HG03439 (cell line): Measurements from ENCODE around the gene RCBTB1.

Experiments used
- ATAC-seq: cut with Tn5 transposase; IDR thresholded peaks from one replicate; pipeline ENCODE4 v1.9.1; 2021; ENCODE audit warnings: mild to moderate bottlenecking, moderate library complexity; ENCODE audit not compliant: unreplicated experiment

RCBTB1 gene

DNA sequence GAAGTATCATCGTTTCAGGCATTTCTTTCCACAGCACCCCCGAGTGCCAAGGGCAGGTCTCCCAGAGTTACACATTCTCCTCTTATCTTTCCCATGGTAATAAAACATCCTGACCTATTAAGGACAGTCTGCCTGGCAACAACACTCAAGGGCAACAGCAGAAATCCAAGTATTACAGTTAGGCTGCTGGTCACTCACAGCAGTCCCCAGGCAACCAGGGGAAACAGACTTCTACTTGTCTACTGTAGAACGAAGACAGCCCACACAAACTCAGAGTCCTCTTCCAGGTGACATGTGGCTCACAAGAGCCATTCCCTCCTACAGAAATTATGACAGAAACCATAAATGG is 24.3 kb downstream of the RCBTB1 start:
- ATAC-seq: no peak

DNA sequence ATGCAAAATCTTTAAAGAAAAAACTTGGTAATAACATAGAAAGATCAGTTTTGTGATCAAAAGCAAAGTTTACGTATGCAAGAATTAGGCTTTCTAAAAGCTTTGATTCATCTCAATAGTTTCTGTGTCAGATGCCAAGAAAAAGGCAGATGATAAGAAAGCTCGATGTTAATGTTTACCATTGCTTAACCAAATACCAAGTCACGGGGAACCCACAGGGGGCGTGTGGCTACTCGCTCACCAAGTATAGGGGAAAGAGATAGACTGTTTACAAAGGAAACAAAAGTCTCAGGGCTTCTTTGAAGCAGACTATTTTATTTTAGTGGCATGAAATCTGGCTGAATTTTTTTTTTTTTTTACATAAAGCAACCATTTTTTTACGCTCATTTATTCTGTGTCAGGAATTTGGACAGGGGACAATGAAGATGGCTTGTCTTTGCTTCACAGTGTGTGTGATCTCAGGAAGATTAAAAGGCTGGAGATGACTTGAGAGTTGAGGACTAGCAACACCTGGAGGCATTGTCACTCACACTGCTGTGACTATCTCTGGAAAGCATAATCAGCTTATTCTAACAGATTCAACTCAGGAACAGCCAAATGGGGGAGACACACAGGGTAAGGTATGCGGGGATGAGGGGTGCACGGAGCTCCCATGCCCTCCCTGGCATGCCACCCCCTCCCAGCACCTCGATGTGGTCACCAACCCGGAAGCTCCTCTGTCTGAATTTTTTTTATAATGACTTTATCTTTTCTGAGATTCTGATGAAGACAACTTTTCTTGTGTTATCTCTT is 24.9 kb downstream of the RCBTB1 start:
- ATAC-seq: no peak

DNA sequence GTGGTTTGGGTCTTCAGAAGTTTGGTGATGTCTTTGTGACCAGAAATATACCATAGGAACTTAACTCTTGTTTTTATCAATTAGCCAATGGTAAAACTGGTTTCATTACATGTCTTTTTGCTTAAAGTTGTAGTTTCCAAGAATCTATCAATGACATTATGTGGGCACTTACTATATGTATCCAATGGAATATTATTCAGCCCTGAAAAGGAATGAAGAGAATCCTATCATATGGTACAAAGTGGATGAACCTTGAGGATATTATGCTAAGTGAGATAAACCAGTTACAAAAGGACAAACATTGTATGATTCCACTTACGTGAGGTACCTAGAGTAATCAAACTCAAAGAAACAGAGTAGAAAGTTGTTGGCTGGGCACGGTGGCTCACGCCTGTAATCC is 26.4 kb downstream of the RCBTB1 start:
- ATAC-seq: no peak

DNA sequence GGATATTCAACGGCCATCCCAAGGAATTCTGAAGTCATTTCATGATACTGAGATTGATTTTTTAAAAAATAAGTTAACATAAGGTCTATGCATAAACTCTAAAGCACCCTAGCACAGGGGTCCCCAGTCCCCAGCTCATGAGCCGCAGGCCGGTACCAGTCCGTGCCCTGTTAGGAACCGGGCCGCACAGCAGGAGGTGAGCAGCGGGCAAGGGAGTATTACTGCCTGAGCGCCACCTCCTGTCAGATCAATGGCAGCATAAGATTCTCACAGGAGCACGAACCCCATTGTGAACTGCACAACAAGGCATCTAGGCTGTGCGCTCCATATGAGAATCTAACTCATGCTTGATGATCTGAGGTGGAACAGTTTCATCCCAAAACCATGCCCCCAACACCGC is 31.0 kb downstream of the RCBTB1 start:
- no peak for ATAC-seq

DNA sequence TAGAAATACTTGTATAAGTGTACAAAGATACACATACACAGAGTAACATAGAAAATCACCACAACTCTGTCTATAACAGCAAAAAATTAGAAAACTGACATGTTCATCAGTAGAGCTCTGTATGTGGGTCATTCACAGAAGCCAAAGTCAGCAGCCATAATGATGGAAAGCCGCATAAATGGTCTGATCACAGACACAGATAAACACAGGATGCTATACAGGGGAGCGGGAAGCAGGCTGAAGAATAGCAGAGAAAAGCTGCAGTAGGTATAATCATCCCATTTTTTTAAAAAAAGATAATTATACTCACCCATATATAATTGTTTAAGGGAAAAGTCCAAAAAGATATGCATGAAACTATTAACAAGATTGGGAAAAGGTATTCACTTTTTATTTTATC is 31.5 kb downstream of the RCBTB1 start:
- no peak for ATAC-seq

DNA sequence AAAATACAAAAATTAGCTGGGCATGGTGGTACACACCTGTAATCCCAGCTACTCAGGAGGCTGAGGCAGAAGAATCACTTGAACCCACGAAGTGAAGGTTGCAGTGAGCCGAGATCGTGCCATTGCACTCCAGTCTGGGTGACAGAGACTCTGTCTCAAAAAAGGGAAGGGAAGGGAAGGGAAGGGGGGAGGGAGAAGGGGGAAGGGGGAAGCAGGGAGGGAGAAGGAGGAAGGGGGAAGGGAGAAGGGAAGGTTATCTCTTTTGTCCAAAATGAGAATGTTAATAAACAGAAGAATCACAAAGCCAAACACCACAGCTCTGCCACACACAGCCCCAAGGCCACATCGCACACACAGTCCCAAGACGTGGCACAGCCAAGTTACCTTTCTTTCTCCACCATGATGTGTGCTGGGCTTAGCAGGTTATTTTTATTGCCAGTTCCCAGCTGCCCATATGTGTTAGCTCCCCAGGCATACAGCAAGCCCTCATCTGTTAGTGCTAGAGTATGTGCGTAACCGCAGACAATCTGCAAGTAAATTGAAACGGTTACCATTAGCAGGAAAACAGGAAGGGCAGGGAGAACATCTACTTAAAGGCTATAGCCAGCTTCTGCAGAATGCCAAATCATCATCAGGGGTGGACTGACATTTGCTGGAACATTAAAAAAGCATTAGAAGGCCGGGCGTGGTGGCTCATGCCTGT is 34.3 kb downstream of the RCBTB1 start:
- no peak for ATAC-seq

DNA sequence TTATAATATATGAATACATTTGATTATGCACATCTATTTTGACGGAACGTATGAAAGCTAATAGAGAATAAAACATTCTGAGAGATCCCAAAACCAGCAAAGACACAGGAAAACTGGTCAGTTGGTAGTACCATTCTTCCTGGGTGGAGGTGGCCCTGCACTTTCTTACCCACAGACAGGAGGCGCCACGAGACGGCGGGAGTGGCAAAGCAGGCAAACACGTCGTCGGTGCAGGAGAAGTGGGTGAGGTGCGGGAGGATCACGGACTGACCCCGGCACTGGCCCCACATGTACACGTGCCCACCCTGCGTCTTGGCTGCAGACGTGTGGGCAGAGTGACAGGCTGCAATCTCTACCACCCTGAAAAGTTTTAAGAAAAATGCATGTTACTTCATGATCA is 36.1 kb downstream of the RCBTB1 start:
- ATAC-seq: no peak

DNA sequence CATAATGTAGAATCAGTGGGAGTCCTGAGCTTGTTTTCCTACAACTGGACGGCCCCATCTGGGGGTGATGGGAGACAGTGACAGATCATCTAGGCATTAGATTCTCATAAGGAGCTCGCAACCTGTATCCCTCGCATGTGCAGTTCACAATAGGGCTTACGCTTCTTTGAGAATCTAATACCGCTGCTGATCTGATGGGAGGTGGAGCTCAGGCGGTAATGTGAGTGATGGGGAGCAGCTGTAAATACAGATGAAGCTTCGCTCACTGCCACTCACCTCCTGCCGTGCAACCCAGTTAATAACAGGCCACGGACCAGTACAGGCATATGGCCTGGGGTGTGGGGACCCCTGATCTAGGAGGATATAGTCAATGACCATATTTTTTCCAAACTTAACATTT is 38.8 kb downstream of the RCBTB1 start:
- no peak for ATAC-seq

DNA sequence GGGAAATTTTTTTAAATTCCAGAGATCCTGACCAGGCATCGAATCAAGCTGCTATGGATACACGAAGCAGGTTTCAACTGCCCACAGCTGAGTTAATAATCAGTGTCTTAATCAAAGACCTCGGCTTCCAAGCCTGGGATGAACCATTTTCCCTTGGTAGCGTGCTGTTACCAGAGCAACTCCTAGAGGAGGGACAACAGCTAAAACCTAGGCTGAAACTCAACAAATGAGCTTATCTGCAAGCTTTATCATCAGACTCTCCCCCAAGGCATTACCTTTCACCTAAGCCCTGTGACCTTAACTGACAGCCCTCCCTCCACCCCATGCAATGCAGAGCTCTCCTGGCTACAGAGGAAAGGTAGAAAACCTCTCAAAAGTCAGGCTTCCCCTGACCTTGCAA is 39.7 kb downstream of the RCBTB1 start:
- ATAC-seq: no peak

DNA sequence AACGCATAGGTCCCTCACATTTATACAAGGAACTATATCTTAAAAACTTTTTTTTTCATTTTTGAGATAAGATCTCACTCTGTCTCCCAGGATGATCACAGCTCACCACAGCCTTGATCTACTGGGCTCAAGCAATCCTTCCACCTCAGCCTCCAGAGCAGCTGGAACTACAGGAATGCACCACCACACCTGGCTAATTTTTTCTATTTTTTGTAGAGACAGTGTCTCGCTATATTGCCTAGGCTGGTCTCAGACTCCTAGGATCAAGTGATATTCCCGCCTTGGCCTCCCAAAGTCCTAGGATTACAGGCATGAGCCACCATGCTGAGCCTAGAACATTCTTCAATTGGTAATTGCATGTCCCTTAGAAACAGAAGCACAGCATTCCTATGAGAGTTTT is 41.7 kb downstream of the RCBTB1 start:
- no peak for ATAC-seq

DNA sequence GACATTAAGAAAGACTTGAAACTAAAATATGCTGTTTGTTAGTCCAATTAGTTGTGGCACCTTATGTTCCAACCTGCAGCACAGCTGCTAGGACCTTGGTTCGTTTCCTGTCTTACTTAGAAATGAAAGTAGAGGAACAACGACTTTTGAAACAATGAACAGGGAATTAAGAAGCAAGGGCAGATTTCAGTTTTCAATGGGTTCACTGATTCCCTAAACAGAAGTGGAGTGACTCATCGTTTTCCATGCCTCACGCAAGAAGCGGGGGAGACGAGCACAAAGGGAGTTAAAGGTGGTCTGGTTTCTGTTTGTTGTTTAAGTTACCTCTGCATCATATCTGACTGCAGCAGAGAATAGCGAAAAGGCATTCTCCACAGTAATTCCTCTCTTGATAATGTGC is 44.8 kb downstream of the RCBTB1 start:
- no peak for ATAC-seq

DNA sequence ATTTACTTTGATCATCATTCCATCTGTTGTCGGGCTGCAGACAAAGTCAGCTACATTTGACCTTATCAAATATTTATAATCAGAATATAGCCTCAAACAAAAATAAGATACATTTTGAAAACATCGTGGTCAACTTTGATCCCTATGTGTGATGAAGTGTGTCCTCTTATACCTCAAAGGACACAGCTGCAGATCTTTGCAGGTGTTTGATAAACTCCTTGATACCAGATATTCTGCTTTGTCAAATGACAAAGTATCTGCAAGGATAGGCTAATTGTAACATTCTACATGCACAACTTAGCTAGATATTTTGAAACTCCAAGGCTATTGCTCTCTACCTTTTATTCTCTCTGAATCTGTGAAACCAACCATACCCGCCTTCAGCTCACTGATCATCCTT is 45.6 kb downstream of the RCBTB1 start:
- no peak for ATAC-seq

DNA sequence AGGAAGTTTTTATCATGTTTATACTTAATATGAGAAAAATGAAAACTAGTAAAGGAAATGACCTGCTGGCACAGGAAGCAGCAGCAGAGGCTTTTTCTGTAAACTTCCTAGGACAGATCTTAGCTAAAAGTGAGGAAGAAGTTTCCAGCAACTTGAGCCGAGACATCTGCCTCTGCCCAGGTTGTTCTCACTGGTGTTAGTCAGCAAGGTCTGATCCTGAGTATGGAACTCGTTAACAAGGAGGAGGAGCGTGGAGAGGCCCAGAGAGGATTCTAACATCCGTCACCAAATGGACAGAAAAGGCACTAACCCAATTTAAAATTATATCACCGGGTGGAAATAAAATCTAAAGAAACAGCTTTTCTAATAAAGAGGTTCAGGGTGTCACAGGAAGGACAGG is 46.0 kb downstream of the RCBTB1 start:
- no peak for ATAC-seq

DNA sequence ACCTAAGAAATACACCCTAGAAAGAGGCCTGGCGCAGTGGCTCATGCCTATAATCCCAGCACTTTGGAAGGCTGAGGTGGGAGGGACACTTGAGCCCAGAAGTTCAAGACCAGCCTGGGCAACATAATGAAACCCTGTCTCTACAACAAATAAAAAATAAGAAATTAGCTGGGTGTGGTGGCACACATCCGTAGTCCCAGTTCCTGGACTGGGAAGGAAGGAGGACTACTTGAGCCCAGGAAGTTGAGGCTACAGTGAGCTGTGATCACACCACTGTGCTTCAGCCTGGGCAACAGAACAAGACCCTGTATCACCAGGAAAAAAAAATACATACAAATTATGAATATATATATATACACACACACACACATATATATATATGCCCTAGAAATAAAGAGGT is 47.0 kb downstream of the RCBTB1 start:
- ATAC-seq: no peak

DNA sequence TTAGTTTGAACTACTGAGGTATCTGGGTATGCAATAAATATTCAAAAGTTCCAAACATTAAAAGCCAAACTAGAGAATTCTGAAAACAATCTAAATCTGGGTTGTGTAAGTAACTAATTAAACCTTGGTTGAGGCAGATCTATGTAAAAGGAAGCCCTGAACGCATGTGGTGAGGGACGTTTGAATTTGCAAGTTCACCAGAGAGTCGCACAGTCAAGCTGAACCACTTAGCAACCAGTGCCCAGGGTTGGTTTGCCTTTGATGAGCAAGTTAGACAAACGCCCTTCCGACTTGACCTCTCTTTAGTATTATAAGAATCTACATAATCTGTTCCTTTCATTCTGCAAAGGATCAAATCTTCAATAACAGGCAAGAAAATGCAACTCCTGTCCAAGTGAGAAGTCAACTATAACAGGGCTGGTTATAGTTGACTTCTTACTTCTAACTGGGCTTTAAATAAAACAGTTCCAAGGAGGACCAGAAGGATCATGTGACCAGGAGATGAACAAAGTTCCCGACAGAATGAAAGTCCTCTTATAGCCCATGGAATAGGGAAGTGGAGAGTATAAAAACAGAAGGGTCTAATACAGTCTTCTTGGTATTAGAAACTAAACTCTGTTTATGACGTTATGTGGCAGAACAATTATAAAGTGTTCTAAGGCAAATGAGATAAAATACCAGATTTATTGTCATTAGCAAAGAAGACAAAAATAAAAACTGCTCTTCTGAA is 49.0 kb downstream of the RCBTB1 start:
- ATAC-seq: no peak

DNA sequence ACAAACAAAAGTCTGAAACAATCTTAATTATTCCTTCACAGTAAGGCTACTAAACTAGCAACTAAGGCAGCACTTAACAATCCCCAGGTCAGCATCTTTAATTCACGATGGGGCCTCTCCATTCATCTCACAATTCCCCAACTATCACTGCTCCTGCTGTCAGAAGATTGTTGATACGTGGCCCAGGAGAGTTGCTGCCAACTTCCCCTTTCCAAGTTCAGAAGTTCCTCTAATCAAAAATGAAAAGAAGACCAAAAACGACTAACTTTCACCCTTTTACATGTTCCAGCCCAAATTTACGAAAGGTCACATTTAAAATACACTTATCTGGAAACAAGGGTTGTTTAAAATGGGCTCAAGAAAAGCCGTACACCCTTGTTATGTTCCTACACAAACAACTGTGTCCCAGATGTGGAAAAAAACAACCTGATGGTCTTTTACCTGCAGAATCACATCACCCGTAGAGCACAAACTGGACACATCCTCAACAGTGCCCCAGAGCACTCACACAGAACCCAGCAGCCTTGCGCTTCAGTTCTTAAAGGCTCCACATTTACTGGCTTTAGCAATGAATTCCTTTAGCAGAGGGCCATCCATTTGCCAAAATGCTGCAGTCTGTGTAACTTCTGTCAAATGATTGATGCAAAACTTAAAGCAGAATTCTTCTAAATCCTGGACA is 51.6 kb downstream of the RCBTB1 start:
- no peak for ATAC-seq

DNA sequence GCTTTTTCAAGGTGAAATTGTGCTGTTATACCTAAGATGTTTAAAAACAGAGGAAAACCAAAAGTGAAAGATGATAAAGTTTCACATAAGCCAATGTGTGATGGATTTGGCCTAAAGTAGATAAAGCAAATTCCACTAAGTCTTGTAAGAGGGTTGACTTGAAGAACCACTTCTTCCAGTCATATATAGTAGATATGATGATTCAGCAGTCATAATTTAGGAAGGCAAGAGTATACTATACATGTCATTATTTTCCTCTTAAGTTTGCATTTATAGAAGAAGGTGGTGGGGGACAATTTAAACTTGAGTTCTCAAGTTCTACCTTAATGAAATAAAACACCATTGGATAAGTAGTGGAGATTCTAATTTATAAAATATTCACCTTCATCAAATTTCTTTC is 52.3 kb downstream of the RCBTB1 start:
- ATAC-seq: no peak

DNA sequence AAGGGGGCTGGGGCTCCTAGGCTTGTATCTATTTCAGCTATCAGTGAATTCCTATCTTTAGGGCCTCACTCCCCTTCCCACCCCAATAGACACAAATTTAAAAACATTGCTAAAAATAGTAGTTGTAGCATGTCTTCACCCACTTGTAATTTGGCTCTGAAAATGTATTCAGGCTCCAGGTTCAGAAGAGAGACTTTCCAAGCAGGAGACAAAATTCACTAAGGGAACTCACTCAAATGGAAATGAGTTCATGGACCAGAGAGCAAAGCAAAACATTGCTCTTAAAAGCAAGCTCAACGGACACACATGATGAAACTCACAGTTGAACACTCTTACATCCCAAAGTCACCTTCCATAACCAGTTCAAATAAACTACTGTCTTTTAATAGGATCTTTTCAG is 52.8 kb downstream of the RCBTB1 start:
- no peak for ATAC-seq

DNA sequence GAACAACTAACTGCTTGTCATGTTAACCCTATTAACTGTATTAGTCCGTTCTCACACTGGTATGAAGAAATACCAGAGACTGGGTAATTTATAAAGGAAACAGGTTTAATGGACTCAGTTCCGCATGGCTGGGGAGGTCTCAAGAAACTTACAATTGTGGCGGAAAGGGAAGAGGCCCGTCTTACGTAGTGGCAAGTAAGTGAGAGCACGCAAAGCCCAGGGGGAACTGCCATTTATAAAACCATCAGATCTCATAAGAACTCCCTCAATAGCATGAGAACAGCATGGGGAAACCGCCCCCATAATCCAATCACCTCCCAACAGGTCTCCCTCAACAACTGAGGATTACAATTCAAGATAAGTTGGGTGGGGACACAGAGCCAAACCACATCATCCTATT is 54.9 kb downstream of the RCBTB1 start:
- no peak for ATAC-seq

DNA sequence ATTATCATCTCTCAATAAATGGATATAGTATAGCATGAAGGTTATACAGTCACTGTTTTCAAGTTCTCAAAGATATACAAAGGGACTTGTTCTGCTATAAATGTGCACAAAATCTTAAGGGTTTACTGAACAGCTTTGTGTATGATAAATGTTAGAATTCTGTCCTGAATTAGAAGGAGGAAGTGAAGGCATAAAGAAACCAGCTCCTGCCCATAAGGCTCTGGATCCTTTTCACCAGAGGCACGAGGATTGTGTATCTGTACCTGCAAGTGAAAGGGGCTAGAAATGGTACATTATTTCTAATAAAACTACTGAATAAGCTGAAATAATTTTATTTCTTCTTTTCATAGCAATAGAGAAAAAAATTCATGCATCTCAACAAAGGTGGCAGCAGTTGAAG is 57.2 kb downstream of the RCBTB1 start:
- no peak for ATAC-seq

DNA sequence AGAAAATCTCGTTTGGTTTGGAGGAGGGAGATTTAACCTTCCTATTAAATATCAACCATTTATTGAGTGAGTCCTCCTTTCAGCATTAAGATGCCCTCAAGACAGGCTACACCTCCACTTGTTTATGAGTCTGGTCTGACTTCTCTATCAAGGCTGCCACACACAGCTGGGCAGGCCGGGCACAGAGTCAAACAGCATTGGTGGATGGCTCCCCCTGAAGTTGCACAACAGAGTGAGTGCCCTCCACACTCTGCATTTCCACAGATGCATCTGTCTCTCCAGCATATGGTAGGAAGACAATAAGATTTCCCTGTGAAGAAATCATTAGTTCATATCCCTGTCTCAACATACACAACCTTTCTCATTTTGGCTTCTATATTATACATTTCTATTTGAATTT is 58.2 kb downstream of the RCBTB1 start:
- no peak for ATAC-seq
